HG03139 (cell line): ENCODE data around the gene CALN1.
"Not testable (repeated sequence)": the region's sequence is repeated elsewhere in the genome, so short reads cannot be mapped to it uniquely, and the experiment has no call there.

ENCODE experiments used
- ATAC-seq: cut with Tn5 transposase; IDR thresholded peaks from one replicate; pipeline ENCODE4 v1.9.1; 2021; ENCODE audit not compliant: unreplicated experiment

CALN1 gene

DNA sequence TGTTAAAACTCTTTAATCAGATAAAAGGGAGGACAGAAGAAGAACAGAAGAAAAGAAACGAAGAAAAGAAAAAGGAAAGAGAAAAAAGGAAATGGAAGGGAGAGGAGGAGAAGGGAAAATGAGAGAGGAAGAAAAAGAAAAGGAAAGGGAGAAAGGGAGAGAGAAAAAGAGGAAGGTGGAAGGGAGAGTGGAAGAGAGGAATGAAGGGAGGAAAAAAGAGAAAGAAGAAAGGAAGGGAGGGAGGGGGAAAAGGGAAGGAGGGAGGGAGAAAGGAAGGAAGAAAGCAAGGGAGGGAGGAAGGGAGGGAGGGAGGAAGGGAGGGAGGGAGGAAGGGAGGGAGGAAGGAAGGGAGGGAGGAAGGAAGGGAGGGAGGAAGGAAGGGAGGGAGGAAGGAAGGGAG lies 305.7 kb downstream of the CALN1 start:
- no peak for ATAC-seq

DNA sequence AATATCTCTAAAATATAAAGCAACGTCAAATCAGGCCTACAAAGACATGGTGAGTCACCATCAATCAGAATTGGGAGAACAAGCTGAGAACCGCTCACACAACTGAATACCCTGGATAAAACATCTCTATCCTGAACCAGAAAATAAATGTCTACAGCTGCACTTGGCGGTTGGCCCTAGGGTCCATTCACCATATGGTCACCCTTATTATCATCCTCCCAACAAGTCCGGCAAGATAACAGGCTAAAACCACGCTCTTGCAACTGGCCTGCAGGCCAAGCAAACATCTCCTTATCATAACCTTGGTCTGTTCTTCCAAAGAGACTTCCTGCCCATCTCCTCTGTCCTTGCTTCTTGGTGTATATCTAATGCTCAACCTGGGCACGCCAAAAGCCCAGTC lies 310.7 kb downstream of the CALN1 start:
- no peak for ATAC-seq

DNA sequence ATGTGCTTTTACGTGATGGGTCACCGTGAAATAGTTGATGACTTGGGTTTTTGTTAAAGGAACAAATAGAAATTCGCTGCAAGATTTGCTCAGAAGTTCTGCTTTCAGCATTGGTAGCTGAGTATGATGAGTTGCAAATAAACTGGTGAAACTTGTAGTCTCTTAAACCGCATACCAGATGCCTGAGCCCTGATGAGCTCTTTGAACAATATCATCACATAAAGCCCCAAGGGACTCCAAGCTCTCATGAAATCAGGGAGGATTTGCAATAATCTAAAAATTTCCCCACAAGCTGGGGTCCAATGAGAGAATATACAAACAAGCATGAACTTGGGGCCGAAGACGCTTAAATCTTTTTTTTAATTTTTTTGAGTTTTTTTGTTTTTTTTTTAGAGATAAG lies 312.4 kb downstream of the CALN1 start:
- no peak for ATAC-seq

DNA sequence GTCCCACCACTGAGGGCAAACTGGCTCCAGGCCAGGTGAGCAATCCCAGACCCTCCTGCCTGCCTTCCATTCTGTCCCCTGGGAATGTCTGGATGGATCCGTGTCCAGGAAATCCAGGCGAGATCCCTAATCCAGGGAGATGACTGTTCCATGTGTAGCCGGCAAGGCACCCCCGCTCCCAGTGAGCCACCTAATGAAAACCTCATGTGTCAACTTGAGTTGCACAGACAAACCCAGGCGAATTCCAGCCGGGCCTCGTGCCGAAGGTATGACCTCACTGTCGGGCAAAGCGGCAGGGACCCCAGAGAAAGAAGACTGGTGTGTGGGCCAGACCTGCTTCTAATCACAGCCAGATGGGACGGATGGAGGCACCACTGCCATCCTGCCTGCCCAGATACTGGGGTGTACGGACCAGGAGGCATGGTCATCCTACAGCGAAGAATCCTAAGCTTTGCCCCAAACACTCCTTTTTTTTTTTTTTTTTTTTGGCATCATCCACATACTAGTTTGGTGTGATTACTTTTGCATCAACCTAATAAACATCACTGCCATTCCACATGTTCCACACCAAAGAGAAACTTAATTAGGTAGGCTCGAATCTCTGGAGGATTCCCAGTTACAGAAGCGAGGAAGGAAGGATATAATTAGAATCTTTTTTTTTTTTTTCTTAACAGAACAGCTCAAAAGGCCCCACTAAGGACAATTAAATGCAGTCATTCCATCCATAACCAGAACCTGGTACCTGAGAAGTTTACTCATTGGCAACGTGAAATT lies 313.1 kb downstream of the CALN1 start:
- no peak for ATAC-seq

DNA sequence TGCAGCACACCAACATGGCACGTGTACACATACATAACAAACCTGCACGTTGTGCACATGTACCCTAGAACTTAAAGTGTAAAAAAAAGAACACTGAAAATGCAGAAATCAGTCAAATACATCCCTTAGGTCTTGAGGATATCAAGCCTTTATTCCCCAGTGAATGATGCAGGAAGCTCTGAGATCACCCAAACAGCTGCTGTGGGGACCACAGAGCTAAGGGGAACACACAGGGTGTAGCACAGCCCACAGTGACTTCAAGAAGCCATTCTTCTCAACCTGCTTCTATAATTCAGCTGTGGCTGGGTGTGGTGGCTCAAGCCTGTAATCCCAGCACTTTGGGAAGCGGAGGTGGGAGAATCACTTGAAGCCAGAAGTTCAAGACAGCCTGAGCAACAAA lies 314.9 kb downstream of the CALN1 start:
- no peak for ATAC-seq

DNA sequence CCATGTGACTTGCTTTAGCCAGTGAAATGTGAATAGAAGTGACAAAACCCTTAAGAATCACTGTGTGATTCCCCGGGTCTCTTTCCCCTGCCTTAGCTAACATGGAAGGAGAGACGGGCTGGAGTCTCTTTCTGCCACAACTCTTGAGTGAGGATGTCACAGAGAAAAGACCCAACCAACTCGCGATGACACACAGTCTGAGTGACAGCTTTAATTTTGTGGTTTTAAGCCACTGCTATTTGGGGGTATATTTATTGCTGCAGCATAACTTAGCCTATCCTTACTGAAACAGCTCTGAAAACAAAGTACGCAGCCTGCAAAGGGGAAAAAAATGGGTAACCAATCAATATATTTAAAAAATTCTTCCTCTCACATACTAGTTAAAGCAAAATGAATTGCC lies 319.4 kb downstream of the CALN1 start:
- no peak for ATAC-seq

DNA sequence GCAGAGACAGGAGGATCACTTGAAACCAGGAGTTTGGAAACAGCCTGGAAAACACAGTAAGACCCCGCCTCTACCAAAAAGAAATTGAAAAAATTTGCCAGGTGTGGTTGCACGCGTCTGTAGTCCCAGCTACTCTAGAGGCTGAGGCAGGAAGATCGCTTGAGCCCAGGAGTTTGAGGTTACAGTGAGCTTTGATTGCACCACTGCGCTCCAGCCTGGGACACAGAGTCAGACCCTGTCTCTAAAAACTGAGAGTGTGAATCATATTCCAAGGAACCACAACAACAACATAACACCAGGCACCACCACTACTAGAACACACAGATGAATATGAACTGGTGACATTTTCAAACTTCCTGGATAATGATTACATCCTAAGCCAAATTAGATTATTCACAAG lies 324.2 kb downstream of the CALN1 start:
- no peak for ATAC-seq

DNA sequence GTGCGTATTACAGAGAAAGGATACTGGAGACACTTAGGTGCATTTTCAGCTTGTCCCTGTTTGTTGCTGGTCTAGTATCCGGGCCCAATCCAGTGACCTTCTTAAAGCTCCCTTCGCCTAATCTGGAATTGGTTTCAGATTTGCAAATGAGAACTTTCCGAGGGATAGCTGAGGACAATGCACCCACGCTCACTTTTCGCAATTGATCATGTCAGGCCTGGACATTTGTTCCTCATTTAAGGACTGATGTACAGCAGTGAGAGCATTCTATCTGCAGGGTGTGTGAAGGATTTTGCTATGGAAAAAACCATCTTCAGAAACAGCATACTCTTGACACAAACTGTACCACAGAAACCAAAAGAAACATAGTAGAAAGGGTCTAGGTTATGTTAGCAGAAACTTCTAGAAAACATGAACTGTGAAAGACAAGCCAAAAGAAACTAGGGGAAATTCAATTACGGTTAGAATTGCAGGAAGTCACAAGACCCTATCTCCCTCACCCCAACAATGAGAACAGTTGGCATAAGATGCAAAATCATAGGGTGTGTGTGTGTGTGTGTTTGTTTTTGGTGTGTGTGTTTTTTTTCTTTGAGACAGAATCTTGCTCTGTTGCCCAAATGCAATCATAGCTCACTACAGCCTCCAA lies 331.1 kb downstream of the CALN1 start:
- ATAC-seq, result no peak

DNA sequence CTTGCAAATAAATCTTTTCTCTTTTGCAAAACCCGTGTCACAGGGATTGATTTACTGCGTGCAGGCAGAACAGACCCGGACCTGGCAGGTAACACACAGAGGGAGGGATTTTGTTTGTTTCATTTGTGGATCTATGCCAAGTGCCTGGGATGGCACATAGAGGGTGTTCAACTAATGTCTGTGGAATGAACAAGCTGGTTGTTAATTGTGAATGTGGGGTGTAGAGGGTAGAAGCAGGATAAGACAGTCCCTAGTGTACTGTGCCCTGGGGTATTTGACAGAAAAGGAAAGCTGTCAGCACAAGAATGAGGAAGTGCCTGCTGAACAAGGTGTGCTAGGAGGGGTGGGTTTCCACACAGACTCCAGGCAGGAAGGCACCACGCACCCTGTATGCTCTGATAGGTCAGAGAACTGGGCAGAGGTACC lies 331.8 kb downstream of the CALN1 start:
- ATAC-seq, result no peak

DNA sequence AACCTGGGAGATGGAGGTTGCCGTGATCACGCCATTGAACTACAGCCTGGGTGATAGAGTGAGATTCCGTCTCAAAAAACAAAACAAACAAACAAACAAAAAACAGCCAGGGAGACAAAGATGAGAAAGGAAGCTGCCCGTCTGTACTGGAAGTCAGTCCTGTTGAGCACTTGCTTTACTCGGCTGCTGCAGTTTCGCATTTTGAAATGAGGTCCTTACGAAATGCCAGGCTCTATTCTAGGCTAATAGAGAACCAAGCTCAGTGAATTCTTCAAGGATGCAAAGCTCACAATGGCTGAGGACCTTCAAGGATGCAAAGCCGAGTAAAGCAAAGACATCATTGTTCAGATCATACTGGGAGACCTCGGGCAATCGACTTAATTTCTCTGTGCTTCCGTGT lies 333.3 kb downstream of the CALN1 start:
- ATAC-seq, result no peak

DNA sequence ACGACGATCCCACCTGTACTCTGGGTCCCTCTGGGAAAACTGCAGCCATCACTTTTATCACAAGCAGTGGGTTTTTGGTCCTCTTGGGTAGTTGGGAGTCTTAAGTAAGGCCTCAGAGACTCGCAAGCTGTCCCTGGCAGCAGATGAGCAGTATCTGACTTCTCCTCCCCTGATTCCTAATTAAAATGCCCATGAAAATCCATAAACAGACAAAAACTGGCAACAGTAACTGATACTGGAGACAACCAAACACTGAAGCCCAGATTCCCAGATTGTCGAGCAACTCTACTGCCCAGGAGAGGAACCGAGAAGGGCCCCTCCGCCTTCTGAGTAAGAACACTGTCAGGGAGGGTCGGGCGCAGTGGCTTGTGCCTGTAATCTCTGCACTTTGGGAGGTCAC lies 333.8 kb downstream of the CALN1 start:
- ATAC-seq, result no peak

DNA sequence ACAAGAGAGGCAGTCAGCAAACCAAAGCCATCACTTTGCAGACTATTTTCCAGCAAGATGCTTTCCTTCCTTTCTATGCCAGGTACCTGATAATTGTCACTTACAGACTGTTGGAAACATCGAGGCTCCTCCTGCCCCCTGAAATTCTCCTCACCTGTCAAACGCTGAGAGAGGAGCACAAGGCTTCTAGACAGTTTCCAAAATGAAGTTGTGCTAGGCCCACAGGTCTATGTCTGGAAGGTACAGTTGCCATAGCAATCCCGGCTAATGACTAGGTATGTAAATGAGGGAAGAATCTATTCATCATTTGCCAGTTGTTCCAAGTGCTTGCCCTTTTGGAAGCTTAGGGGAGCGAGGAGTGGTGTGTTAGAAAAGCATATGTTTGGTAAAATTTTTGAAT lies 334.4 kb downstream of the CALN1 start:
- no peak for ATAC-seq

DNA sequence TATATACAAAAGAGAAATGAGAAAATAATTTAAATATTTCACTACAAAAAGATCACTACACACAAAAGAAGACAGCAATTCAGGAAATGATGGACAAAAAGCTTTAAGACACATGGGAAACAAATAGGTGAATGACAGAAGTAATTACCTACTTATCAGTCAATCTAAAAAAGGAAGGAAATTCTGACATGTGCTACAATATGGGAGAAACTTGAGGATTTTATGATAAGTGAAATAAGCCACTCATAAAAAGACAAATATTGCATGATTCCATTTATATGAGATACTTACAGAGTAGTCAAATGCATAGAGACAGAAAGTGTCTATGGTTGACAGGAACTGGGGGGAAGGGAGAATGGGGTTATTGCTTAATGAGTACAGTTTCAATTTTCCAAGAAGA lies 339.2 kb downstream of the CALN1 start:
- no peak for ATAC-seq

DNA sequence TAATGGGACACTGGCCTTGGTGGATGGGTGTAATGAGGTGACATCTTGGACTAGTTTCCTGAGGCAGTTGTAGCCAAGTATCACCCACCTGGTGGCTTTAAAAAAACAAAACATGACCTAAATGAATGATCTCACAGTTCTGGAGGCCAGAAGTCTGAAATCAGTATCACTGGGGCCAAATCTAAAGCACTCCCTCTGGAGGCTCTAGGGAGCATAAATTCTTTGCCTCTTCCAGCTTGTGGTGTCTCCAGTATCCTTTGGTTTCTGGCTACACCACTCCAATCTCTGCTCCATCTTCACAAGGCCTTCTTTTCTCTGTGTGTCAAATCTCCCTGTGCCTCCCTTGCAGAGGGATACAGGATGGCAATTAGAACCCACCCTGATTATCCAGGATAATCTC lies 342.9 kb downstream of the CALN1 start:
- no peak for ATAC-seq

DNA sequence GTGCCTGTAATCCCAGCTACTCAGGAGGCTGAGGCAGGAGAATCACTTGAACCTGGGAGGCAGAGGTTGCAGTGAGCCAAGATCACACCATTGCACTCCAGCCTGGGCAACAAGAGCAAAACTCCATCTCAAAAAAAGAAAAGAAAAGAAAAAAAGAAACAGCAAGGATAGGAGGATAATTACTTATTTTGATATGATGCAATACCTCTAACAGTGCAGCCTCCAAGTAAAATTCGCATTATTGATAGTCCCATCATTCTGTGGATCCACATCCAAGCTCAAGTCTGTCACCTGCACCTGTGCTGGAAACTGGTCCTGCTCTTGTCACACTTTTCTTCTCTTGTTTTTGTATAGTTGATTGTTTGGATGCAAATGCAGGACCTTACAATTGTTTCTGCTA lies 346.4 kb downstream of the CALN1 start:
- not testable (repeated sequence) for ATAC-seq

DNA sequence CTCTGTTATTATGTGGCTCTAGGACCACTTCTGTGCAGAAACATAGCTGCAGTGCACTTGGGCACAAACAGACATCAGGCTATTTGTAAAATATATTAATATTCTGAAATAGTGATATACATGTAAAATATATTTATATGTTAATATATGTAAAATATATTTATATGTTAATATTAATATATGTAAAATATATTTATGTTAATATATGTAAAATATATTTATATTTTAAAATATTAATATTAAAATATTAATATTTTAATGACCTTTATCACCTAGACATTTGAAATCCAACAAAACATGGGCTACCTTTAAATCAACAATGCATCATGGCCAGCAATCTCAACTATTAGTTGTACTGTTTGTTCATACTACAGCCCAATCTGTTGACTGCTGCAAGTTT lies 347.2 kb downstream of the CALN1 start:
- ATAC-seq, result no peak

DNA sequence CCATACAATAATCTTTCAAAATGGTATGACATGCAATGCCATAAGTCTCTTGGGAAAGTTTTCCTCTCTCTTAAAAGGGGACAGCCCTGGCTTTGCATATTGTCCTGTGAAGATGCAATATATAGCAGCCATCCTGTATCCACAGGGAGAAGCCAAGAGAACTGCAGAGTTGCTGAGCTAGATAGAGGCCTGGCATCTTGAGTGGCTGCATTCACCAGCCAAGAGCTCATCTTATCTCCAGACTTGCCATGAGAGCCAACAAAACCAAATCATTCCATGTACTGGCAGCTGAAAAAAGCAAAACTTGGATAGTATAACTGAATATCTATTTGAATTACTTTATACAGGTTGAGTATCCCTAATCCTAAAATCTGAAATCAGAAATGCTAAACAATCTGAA lies 348.8 kb downstream of the CALN1 start:
- no peak for ATAC-seq

DNA sequence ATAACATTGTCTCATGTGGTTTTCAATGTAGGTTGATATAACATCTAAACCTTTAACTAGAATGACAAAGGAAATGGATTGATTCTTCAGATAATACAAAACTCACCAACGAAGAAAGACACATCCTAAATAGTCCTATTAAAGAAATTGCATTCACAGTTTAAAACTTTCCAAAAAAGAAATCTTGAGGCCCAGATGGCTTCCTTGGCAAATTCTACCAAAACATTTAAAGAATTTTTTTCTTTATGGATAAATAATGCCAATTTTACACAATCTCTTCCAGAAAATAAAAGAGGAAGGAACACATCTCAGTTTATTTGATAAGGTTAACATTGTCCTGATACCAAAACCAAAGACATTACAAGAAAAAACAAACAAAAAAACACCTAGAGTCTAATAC lies 349.5 kb downstream of the CALN1 start:
- no peak for ATAC-seq

DNA sequence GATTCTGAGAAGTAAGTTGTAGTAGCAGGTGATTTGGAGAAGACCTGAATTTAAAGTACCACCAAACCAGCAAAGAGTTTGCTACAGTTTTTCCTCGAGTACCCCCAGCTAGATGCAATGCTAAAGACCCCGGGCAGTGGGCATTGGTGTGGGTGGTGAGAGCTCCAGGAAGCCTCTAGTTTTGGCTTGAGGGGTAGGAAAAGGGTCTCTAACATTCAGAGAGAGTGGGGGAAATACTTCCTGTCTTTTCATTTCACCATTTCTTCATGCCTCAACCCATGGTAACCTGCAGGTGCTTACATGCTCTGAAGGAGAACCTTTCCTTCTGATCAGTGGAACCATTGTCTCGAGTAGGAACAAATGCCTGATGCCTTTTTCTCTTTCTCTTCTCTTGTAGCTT lies 352.2 kb downstream of the CALN1 start:
- ATAC-seq, result no peak

DNA sequence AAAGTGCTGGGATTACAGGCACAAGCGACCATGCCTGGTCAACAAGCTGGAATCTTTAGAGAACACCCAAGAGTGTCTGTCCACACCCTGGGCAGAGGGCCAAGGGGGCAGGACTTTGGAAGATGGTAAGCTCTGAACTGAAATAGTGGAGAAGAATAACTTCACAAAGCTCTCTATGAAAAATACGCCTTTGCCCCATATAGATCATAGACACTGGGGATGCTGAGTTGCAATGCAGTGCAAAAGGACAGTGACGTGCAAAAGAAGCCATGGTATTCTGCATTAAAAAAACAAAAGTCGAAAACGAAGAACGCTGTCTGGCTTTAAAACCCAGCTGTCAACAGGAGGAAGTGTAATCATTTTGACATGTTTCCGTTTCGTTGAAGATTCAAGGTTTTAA lies 353.6 kb downstream of the CALN1 start:
- no peak for ATAC-seq

DNA sequence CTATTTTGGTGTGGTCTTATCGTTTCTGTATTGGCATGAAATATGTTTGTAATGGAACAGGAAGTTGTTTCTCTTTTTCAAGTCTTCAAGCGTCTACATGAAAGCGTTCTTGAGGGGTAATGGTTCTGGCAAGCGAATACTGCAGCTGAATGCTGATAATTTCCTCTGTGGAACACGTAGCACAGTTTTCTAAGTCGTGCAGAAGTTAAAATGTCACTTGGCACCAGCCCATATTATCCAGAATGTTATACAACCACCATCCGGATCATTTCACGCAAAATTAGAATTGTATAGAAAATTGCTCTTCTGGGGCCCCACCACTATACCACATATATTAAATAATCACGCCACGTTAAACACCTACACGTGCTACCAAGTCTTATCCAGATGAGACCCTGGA lies 354.3 kb downstream of the CALN1 start:
- no peak for ATAC-seq

DNA sequence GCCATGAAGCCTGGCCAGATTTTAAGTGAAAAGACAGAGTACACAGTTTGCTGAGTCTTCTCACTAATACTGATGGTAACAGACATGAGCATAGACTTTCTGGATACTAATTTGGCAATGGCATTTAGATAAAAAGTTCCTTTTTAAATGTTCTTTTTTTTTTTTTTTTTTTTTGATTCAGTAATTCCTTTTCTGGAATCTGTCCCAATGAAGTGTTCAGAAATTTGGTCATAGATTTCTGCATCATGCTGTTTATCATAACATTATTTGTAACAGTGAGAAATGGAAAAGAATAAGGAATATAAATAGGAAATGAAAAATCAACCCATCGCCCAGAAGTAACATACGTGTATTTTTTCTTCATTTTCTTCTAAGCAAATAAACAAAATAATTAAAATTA lies 354.9 kb downstream of the CALN1 start:
- no peak for ATAC-seq

DNA sequence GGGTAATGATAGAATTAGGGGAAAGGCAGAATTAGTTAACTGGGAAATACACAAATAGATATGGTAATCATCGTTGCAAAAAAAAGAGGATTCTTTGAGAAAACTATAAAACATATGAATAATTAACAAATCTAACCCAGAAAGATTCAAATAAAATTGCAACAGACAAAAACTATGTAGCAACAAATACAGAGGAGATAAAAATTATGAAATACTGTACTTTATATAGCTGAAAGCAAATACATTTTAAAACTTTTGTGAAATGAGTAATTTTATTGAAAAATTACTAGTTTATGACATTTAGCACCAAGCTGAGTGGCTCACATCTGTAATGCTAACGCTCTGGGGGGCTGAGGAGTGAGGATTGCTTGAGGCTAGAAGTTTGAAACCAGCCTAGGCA lies 356.7 kb downstream of the CALN1 start:
- ATAC-seq, result no peak
